GM19023 (cell line): ENCODE measurements around the gene ROBO4.

Experiments used
- ATAC-seq: cut with Tn5 transposase; IDR thresholded peaks from one replicate; pipeline ENCODE4 v1.9.1; 2021; ENCODE audit warnings: mild to moderate bottlenecking, moderate library complexity; ENCODE audit not compliant: unreplicated experiment

The ROBO4 gene

GRCh38 chr11:124890683-124891372 is 6.8 kb downstream of the ROBO4 start:
- no peak for ATAC-seq

- no peak for ATAC-seq
Measured at GRCh38 chr11:124890151-124890550, 7.5 kb downstream of the ROBO4 start.

- no peak for ATAC-seq
Measured at GRCh38 chr11:124889191-124890091, 8.2 kb downstream of the ROBO4 start.

GRCh38 chr11:124887667-124888013 is 10.0 kb downstream of the ROBO4 start:
- no peak for ATAC-seq

- no peak for ATAC-seq
Measured at GRCh38 chr11:124886978-124887666, 10.5 kb downstream of the ROBO4 start.

GRCh38 chr11:124886476-124886875 is 11.2 kb downstream of the ROBO4 start:
- no peak for ATAC-seq

GRCh38 chr11:124884869-124885479 is 12.7 kb downstream of the ROBO4 start:
- no peak for ATAC-seq

- ATAC-seq = no peak
Measured at GRCh38 chr11:124884340-124884739, 13.3 kb downstream of the ROBO4 start.

- no peak for ATAC-seq
Measured at GRCh38 chr11:124882339-124883071, 15.2 kb downstream of the ROBO4 start.

GRCh38 chr11:124880958-124881357 is 16.7 kb downstream of the ROBO4 start:
- ATAC-seq = no peak

GRCh38 chr11:124880290-124880611 is 17.4 kb downstream of the ROBO4 start:
- ATAC-seq = no peak

- ATAC-seq = no peak
Measured at GRCh38 chr11:124879493-124880289, 18.0 kb downstream of the ROBO4 start.

- no peak for ATAC-seq
Measured at GRCh38 chr11:124878759-124879492, 18.7 kb downstream of the ROBO4 start.

GRCh38 chr11:124877910-124878758 is 19.5 kb downstream of the ROBO4 start:
- no peak for ATAC-seq

GRCh38 chr11:124877631-124877909 is 20.1 kb downstream of the ROBO4 start:
- ATAC-seq = no peak

- ATAC-seq = no peak
Measured at GRCh38 chr11:124876818-124877630, 20.6 kb downstream of the ROBO4 start.

- peak; percentile 90 for ATAC-seq
Measured at GRCh38 chr11:124875943-124876817, 21.5 kb downstream of the ROBO4 start.
